HL-60 (cell line): ENCODE measurements around the gene MGME1.

ENCODE experiments used
- GABPA ChIP-seq: IDR thresholded peaks from 2 replicates; pipeline ENCODE4 v1.6.1; 2012; ENCODE audit warnings: low read depth
- POLR2AphosphoS5 ChIP-seq: IDR thresholded peaks from 2 replicates; pipeline ENCODE4 v1.6.1; 2012; ENCODE audit warnings: low read depth
- TF ChIP-seq, protein P1 (sequence below): IDR thresholded peaks from one replicate; pipeline ENCODE4 v1.5.1; 2011; ENCODE audit warnings: low read length, control low read depth, inconsistent platforms; ENCODE audit not compliant: insufficient read depth

DNA sequence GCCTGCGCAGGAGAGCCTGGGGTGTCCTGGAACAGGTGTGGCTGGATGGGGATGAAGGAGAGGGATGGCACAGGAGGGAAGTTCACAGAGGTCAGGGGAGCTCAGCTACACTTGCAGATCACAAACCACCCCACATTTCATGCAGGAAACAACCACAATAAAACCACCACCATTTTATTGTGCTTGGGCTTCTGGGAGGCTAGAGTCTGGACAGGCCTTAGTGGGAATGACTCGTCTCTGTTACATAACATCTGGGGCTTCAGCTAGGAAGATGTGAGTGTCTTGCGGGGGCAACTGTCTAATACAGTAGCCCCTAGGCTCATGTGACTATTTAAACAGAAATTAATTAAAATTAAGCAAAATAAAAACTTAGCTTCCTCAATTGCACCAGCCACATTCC is 33.6 kb upstream of the MGME1 start:
- TF ChIP-seq GABPA (no peak), POLR2AphosphoS5 (no peak)
- TF ChIP-seq, protein P1, sequence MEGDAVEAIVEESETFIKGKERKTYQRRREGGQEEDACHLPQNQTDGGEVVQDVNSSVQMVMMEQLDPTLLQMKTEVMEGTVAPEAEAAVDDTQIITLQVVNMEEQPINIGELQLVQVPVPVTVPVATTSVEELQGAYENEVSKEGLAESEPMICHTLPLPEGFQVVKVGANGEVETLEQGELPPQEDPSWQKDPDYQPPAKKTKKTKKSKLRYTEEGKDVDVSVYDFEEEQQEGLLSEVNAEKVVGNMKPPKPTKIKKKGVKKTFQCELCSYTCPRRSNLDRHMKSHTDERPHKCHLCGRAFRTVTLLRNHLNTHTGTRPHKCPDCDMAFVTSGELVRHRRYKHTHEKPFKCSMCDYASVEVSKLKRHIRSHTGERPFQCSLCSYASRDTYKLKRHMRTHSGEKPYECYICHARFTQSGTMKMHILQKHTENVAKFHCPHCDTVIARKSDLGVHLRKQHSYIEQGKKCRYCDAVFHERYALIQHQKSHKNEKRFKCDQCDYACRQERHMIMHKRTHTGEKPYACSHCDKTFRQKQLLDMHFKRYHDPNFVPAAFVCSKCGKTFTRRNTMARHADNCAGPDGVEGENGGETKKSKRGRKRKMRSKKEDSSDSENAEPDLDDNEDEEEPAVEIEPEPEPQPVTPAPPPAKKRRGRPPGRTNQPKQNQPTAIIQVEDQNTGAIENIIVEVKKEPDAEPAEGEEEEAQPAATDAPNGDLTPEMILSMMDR: no peak
